COLO668 (cell line): ENCODE measurements around the gene PNMA6E.

ENCODE experiments used
- DNase-seq: peaks from one replicate; lab custom pipeline; 2025; ENCODE audit not compliant: unreplicated experiment; lab: John Stamatoyannopoulos, UW

Gene PNMA6E

GRCh38 chrX:153401133-153401764 lies at the start of gene PNMA6E:
Gene PNMA6E, minus strand, starts transcription at chrX:153401350. Its CDS starts 2,501 bp downstream, at chrX:153398849.
- no peak for DNase-seq

- DNase-seq: no peak
Observed at GRCh38 chrX:153450949-153451277, 49.8 kb upstream of the PNMA6E start.

- no peak for DNase-seq
Observed at GRCh38 chrX:153450114-153450948, 49.2 kb upstream of the PNMA6E start.

- no peak for DNase-seq
Observed at GRCh38 chrX:153449368-153450113, 48.4 kb upstream of the PNMA6E start.

DNA sequence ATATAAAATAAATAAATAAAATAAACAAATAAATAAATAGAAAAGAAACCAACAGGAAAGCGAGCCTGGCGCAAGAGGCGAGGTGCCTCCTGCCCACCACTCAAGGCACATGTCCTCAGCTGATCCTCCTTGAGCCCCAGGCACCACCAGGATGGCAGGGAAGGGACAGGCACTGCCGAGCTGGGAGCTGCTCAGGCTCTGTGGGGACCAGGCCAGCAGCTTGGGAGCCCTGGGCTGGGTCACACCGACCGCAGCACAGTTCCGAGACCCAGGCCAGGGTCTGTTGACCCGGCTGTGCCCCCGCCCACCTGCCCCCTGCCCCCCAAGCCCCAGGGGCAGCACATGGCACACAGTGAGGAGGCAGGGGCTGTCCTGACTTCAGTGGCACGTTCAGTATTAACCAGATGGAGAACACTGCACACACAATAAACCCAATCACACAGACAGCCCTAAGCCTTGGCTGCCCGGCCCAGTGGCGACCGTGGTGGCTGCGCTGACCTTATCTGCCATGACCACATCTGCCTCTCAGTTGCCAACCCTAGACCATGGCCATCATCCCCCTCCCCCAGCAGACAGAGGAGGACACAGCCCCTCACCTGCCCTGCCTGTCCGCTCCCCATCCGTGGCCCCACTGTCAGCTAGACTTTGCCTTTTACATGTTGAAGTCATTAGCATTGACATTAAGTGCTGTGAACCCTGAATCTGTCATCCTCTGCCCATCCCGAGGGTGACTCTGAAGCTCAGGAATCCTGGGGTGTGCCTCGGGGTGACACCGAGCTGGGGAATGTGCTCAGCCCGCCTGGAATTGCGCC lies 47.6 kb upstream of the PNMA6E start:
- no peak for DNase-seq

GRCh38 chrX:153447581-153447960 lies 46.4 kb upstream of the PNMA6E start:
- no peak for DNase-seq

GRCh38 chrX:153446950-153447580 lies 45.9 kb upstream of the PNMA6E start:
- no peak for DNase-seq

- no peak for DNase-seq
Observed at GRCh38 chrX:153446636-153446936, 45.4 kb upstream of the PNMA6E start.

GRCh38 chrX:153445856-153446635 lies 44.9 kb upstream of the PNMA6E start, which contains the start of gene TREX2:
Gene TREX2, minus strand, starts transcription at chrX:153446056. Its CDS starts 626 bp downstream, at chrX:153445430.
- peak; percentile 54 for DNase-seq

DNA sequence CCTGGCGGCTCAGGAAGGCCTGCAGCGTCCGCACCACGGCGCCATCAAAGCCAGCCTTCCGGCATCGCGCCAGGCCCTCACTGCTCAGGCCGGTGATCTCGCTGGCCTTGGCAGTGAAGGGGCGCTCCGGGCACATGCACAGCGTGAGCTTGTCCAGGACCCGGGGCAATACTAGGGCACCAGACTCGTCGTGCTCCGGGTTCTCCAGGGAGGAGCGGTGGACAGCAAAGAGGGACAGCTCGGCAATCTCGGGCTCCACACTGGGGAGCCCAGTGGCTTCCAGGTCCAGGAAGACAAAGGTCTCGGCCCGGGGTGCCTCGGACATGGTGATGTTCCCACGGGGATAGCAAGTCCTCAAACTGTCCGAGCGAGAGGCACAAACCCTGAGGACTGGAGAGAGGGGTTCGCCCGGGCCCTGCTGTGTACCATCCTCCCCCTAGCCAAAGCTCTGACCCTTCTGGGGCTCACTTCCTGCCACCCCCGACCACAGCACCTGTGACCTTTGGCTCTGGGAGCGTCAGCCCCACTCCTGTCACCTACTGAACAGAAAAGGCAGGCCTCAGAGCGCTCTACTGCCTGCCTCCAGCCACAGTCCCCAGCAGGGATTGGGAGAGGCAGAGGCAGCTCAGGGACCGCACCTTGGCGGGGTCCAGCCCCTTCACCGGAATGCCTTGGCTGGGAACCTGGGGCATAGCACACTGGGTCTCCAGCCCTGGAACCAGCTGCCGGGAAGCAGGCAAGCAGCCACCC lies 44.1 kb upstream of the PNMA6E start:
- no peak for DNase-seq

- no peak for DNase-seq
Observed at GRCh38 chrX:153444333-153445011, 43.3 kb upstream of the PNMA6E start.

DNA sequence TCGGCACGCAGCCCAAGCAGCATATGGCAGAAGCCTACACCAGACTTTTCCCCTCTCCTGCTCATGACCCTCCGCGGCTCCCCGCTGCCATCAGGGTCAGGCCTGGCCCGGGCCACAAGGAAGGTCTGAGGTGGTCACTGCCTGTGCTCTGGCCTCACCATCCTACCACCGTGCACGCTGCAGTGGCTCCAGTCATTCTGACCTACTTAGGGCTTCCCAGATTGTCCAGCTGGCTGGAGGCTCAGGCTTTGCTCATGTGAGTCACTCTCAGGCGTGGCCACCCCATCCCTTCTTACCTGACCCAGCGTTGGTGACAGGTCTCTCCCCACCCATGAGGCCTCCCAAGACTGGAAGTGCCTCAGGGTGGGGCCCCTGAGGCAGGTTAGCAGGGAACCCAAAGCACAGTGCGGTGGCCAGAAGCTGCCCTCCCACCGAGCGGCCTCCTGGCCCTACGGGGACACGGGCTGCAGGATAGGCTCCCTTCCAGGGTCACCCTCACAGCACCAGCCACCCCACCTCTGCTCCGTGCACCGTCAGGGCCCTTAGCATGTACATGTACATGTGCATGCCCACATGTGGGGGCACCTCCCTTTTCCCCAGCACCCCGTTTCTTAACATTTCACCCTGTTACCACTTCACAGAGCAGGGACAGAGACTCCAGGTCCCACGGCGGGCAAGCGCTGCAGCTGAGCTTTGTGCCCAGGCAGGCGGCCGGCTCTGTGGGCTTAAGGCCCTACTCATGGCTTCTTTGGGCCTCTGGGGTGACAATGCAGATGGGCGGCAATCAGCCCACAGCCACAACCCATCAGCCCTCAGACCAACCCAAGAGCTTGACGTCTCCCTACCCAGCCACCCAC lies 42.6 kb upstream of the PNMA6E start:
- no peak for DNase-seq

DNA sequence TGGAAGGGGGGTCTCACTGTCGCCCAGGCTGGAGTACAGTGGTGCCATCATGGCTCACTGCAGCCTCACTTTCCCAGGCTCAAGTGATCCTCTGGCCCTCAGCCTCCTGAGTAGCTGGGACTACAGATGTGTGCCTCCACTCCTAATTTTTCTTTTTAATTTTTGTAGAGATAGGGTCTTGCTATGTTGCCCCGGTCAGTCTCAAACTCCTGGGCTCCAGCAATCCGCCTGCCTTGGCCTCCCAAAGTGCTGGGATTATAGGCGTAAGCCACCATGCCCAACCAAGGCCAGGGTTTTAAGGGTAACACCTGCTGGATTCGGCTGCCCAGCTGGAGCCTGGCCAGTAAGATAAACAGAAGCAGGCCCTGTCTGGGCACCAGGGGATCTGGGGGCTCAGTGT lies 41.3 kb upstream of the PNMA6E start:
- no peak for DNase-seq

DNA sequence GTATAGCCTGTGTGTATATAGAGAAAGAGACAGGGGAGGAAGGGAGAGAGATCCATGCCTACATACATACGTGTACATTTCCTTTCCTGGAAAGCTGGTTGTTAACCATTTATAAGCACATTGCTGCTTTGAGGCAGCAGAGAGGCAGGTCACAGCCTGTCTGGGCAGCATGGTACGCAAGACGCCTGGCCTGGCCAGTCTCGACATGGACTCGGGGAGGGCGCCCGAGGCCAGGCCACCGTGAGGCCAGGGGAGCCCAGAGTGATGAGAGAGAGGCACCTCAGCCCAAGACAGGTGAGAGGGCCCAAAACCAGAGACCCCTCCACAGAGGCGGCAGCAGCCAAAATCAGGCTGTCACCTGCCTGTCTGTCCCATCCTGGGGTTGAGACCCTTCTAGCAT lies 40.8 kb upstream of the PNMA6E start:
- no peak for DNase-seq

DNA sequence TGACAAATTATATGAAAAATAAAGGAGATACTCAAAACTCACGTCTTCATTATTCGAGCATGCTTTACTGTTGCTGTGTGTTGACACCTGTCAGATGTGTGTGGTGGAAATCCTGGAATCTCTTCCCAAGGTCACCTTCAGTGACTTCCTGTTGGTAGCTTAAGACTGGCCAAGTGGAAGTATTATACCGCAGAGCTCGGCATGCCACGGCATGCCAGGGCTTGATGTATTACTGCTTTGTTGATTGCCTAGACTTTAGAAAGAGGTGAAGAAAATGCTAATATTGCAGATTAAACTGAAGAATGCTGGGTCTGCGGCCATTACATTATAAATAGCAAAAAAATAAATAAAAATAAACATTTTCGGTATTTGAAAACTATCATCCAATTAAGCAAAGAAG lies 40.1 kb upstream of the PNMA6E start:
- no peak for DNase-seq

GRCh38 chrX:153440556-153441135 lies 39.5 kb upstream of the PNMA6E start:
- no peak for DNase-seq

- DNase-seq: no peak
Observed at GRCh38 chrX:153439977-153440376, 38.8 kb upstream of the PNMA6E start.
